ENCODE results near the gene GPC4.

Gene GPC4

GRCh38 chrX:133412246-133412645, 3.0 kb downstream of the GPC4 start:
- in situ Hi-C loops (cut with HindIII; ENCODE audit: low sequenced_read_pairs), result no loop called here

GRCh38 chrX:133410550-133410949, 4.7 kb downstream of the GPC4 start:
- in situ Hi-C loops (cut with HindIII; ENCODE audit: low sequenced_read_pairs), result no loop called here

GRCh38 chrX:133405498-133406185, 9.6 kb downstream of the GPC4 start:
- in situ Hi-C loops (cut with HindIII; ENCODE audit: low sequenced_read_pairs), result no loop called here

- in situ Hi-C loops (cut with HindIII; ENCODE audit: low sequenced_read_pairs), result no loop called here
These were observed 11.3 kb downstream of the GPC4 start for GRCh38 chrX:133403984-133404383.

GRCh38 chrX:133402830-133403625, 12.3 kb downstream of the GPC4 start:
- in situ Hi-C loops (cut with HindIII; ENCODE audit: low sequenced_read_pairs), result no loop called here

GRCh38 chrX:133402042-133402453, 13.2 kb downstream of the GPC4 start:
- in situ Hi-C loops (cut with HindIII; ENCODE audit: low sequenced_read_pairs), result no loop called here

GRCh38 chrX:133401536-133401935, 13.8 kb downstream of the GPC4 start:
- in situ Hi-C loops (cut with HindIII; ENCODE audit: low sequenced_read_pairs), result no loop called here

- in situ Hi-C loops (cut with HindIII; ENCODE audit: low sequenced_read_pairs), result no loop called here
These were observed 15.9 kb downstream of the GPC4 start for GRCh38 chrX:133399411-133399810.

- in situ Hi-C loops (cut with HindIII; ENCODE audit: low sequenced_read_pairs), result no loop called here
These were observed 20.5 kb downstream of the GPC4 start for GRCh38 chrX:133394765-133395164.

GRCh38 chrX:133392671-133393070, 22.6 kb downstream of the GPC4 start:
- in situ Hi-C loops (cut with HindIII; ENCODE audit: low sequenced_read_pairs), result no loop called here

- in situ Hi-C loops (cut with HindIII; ENCODE audit: low sequenced_read_pairs), result no loop called here
These were observed 24.2 kb downstream of the GPC4 start for GRCh38 chrX:133391111-133391510.

GRCh38 chrX:133390676-133391075, 24.6 kb downstream of the GPC4 start:
- in situ Hi-C loops (cut with HindIII; ENCODE audit: low sequenced_read_pairs), result no loop called here

- in situ Hi-C loops (cut with HindIII; ENCODE audit: low sequenced_read_pairs), result no loop called here
These were observed 25.3 kb downstream of the GPC4 start for GRCh38 chrX:133389975-133390374.

GRCh38 chrX:133384454-133384853, 30.8 kb downstream of the GPC4 start:
- in situ Hi-C loops (cut with HindIII; ENCODE audit: low sequenced_read_pairs), result no loop called here

- in situ Hi-C loops (cut with HindIII; ENCODE audit: low sequenced_read_pairs), result no loop called here
These were observed 34.3 kb downstream of the GPC4 start for GRCh38 chrX:133380711-133381619.

GRCh38 chrX:133376422-133376821, 38.9 kb downstream of the GPC4 start:
- in situ Hi-C loops (cut with HindIII; ENCODE audit: low sequenced_read_pairs), result no loop called here

- in situ Hi-C loops (cut with HindIII; ENCODE audit: low sequenced_read_pairs), result no loop called here
These were observed 39.5 kb downstream of the GPC4 start for GRCh38 chrX:133375615-133376340.

- in situ Hi-C loops (cut with HindIII; ENCODE audit: low sequenced_read_pairs), result no loop called here
These were observed 40.4 kb downstream of the GPC4 start for GRCh38 chrX:133374874-133375387.

- in situ Hi-C loops (cut with HindIII; ENCODE audit: low sequenced_read_pairs), result no loop called here
These were observed 41.8 kb downstream of the GPC4 start for GRCh38 chrX:133373386-133374079.
